GM23248 (cell line): Measurements from ENCODE around the gene NEUROD1. TPM values are rescaled to one million over a fixed set of nuclear protein-coding genes. Genes with fewer than 3 reads are reported as not detected.
"Not testable (repeated sequence)": the region's sequence is repeated elsewhere in the genome, so short reads cannot be mapped to it uniquely, and the experiment has no call there.

ENCODE experiments used
- DNase-seq: peaks from one replicate; pipeline ENCODE4 v3.0.0-alpha.2; 2015
- H2AFZ ChIP-seq: fragments of 200-600 bp; sonication (generic); 2 replicates; pipeline ENCODE4 v1.6.1; 2016; ENCODE audit warnings: antibody characterized with exemption
- H3F3A ChIP-seq: fragments of 200-600 bp; sonication (generic); 2 replicates; pipeline ENCODE4 v1.6.1; 2016; ENCODE audit warnings: mild to moderate bottlenecking, antibody characterized with exemption, mixed run types; ENCODE audit not compliant: insufficient read depth
- H3K27ac ChIP-seq: fragments of 200-600 bp; sonication (generic); 2 replicates; pipeline ENCODE4 v1.5.1; 2016; ENCODE audit warnings: mild to moderate bottlenecking
- H3K27me3 ChIP-seq: fragments of 200-600 bp; sonication (generic); replicated peaks from 2 replicates; pipeline ENCODE4 v1.6.1; 2016; ENCODE audit warnings: mild to moderate bottlenecking; ENCODE audit not compliant: insufficient read depth
- H3K36me3 ChIP-seq: fragments of 200-600 bp; sonication (generic); 2 replicates; pipeline ENCODE4 v1.6.1; 2016; ENCODE audit warnings: low read depth, mild to moderate bottlenecking
- H3K4me1 ChIP-seq: fragments of 200-600 bp; sonication (generic); 2 replicates; pipeline ENCODE4 v1.6.1; 2016; ENCODE audit warnings: mild to moderate bottlenecking; ENCODE audit not compliant: insufficient read depth
- H3K4me2 ChIP-seq: fragments of 200-600 bp; sonication (generic); one replicate; pipeline ENCODE4 v1.6.1; 2016; ENCODE audit warnings: mild to moderate bottlenecking; ENCODE audit not compliant: unreplicated experiment
- H3K4me3 ChIP-seq: fragments of 200-600 bp; sonication (generic); 2 replicates; pipeline ENCODE4 v1.5.1; 2016; ENCODE audit warnings: mild to moderate bottlenecking
- H3K79me2 ChIP-seq: fragments of 200-600 bp; sonication (generic); 2 replicates; pipeline ENCODE4 v1.6.1; 2016; ENCODE audit warnings: mild to moderate bottlenecking; ENCODE audit not compliant: insufficient read depth
- H3K9ac ChIP-seq: fragments of 200-600 bp; sonication (generic); 2 replicates; pipeline ENCODE4 v1.6.1; 2016; ENCODE audit warnings: mild to moderate bottlenecking
- H3K9me2 ChIP-seq: fragments of 200-600 bp; sonication (generic); 2 replicates; pipeline ENCODE4 v1.6.1; 2016; ENCODE audit warnings: mixed run types, mild to moderate bottlenecking, moderate library complexity; ENCODE audit not compliant: insufficient read depth
- H3K9me3 ChIP-seq: fragments of 200-600 bp; sonication (generic); one replicate; pipeline ENCODE4 v1.6.1; 2017; ENCODE audit warnings: low read depth
- H4K20me1 ChIP-seq: fragments of 200-600 bp; sonication (generic); 2 replicates; pipeline ENCODE4 v1.6.0; 2016; ENCODE audit not compliant: insufficient read depth
- EZH2 ChIP-seq: fragments of 200-600 bp; sonication (generic); IDR thresholded peaks from 2 replicates; pipeline ENCODE4 v1.6.1; 2018; ENCODE audit warnings: antibody characterized with exemption, mild to moderate bottlenecking; ENCODE audit not compliant: insufficient read depth, poor library complexity, severe bottlenecking
- EZH2phosphoT487 ChIP-seq: fragments of 200-600 bp; sonication (generic); IDR thresholded peaks from 2 replicates; pipeline ENCODE4 v1.6.1; 2018; ENCODE audit warnings: antibody characterized with exemption, moderate library complexity, mild to moderate bottlenecking, low read depth; ENCODE audit not compliant: insufficient read depth
- WGBS, 2 experiments: methylation state at CpG; one replicate each; pipeline ENCODE4 v1.1.6; 2015 to 2017; ENCODE audit warnings: low lambda C conversion rate in 2 of 2, low coverage in 1 of 2; ENCODE audit errors: missing lambda C conversion rate in 2 of 2; 5-methylcytosine and 5-hydroxymethylcytosine counted together
- in situ Hi-C: fragments of 300-500 bp; cut with MboI; formaldehyde crosslinking; loops from 2 replicates; pipeline ENCODE4 v1.15.0; 2020
- polyA plus RNA-seq: library from polyadenylated mRNA; unstranded; fragments of >200 nt; fragmentation: Nextera tagmentation; extraction: Ambion mirVana; gene quantifications from 2 replicates; pipeline ENCODE4 v1.2.1, GENCODE V29; 2016
- total RNA-seq: library from RNA; depleted of rRNA; stranded (reverse); fragments of >200 nt; shearing (Covaris generic); gene quantifications from 2 replicates; pipeline ENCODE4 v1.2.3, GENCODE V29; 2014

NEUROD1 gene
- total and polyA plus RNA-seq, 2 experiments from 2014 or later, result not detected

- no peak overlapping the region for H3K27ac ChIP-seq
- H3K79me2 ChIP-seq, result no peaks in the 10 kb centered on the region
- H3K27me3 ChIP-seq, result no peaks in the 10 kb centered on the region
- H3K4me2 ChIP-seq, result no peak overlapping the region
- no peaks in the 10 kb centered on the region for H3K36me3 ChIP-seq
- H3K9me2 ChIP-seq, result no peaks in the 10 kb centered on the region
- in situ Hi-C loops, result loop anchor here (10.0 to 25.0 kb wide), 3 partner anchors 140 to 1600 kb away; no protein-coding TSS in a partner anchor
- DNase-seq, result peak; percentile 84
- peak overlapping the region; percentile 55 for H2AFZ ChIP-seq
- no peaks in the 10 kb centered on the region for H4K20me1 ChIP-seq
- WGBS, 2 experiments, result 0 to 1% methylated on average over 2 of the region's 2 CpGs
- H3K4me1 ChIP-seq, result no peaks in the 10 kb centered on the region
- H3K9me3 ChIP-seq, result no peaks in the 10 kb centered on the region
- H3K4me3 ChIP-seq, result no peak overlapping the region
- H3F3A ChIP-seq, result no peaks in the 10 kb centered on the region
- no peak overlapping the region for H3K9ac ChIP-seq
- TF ChIP-seq EZH2phosphoT487 (no peak), EZH2 (no peak)
Observed at GRCh38 chr2:181715033-181715630, 34.8 kb upstream of the NEUROD1 start.

GRCh38 chr2:181711051-181711450 lies 30.7 kb upstream of the NEUROD1 start:
- H3K9me3 ChIP-seq, H3K36me3 ChIP-seq, H3K9ac ChIP-seq, H4K20me1 ChIP-seq, H3K4me2 ChIP-seq, H3K79me2 ChIP-seq, H3K27me3 ChIP-seq, H3K4me3 ChIP-seq, H3F3A ChIP-seq, H3K4me1 ChIP-seq, H2AFZ ChIP-seq, H3K9me2 ChIP-seq, DNase-seq, H3K27ac ChIP-seq: not testable (repeated sequence)
- in situ Hi-C loops, result loop anchor here (10.0 to 25.0 kb wide), 3 partner anchors 136 to 1596 kb away; no protein-coding TSS in a partner anchor

- not testable (repeated sequence) for H3K27me3 ChIP-seq, H3K9me2 ChIP-seq, H3K4me3 ChIP-seq, H2AFZ ChIP-seq, H3K79me2 ChIP-seq, H3K27ac ChIP-seq, H3K4me1 ChIP-seq, H4K20me1 ChIP-seq, H3K9ac ChIP-seq, H3F3A ChIP-seq, H3K9me3 ChIP-seq, DNase-seq, H3K4me2 ChIP-seq, H3K36me3 ChIP-seq
- WGBS, 2 experiments, result 38 to 42% methylated on average over 3 of the region's 3 CpGs
- in situ Hi-C loops, result loop anchor here (25.0 kb wide), 1 partner anchor 615 kb away; no protein-coding TSS in a partner anchor
Observed at GRCh38 chr2:181702519-181702918, 22.2 kb upstream of the NEUROD1 start.

GRCh38 chr2:181698223-181698622 lies 17.9 kb upstream of the NEUROD1 start:
- 33 to 44% methylated on average over 1 of the region's 1 CpG for WGBS, 2 experiments
- no peak for TF ChIP-seq EZH2phosphoT487
- no peak for TF ChIP-seq EZH2
- no peak overlapping the region for H3K4me3 ChIP-seq
- H3K4me2 ChIP-seq, result no peak overlapping the region
- H2AFZ ChIP-seq, result no peak overlapping the region
- in situ Hi-C loops, result no loop called here
- H3K9me3 ChIP-seq, result no peaks in the 10 kb centered on the region
- H3F3A ChIP-seq, result no peaks in the 10 kb centered on the region
- H3K9ac ChIP-seq, result no peak overlapping the region
- no peak overlapping the region for H3K27ac ChIP-seq
- DNase-seq, result no peak
- H3K27me3 ChIP-seq, result peaks cover 14% of the 10 kb centered on the region
- H4K20me1 ChIP-seq, result no peaks in the 10 kb centered on the region
- H3K79me2 ChIP-seq, result no peaks in the 10 kb centered on the region
- no peaks in the 10 kb centered on the region for H3K4me1 ChIP-seq
- H3K9me2 ChIP-seq, result no peaks in the 10 kb centered on the region
- no peaks in the 10 kb centered on the region for H3K36me3 ChIP-seq

- H3K4me1 ChIP-seq, result no peaks in the 10 kb centered on the region
- no peaks in the 10 kb centered on the region for H3F3A ChIP-seq
- no peak overlapping the region for H3K9ac ChIP-seq
- no peak overlapping the region for H3K4me3 ChIP-seq
- TF ChIP-seq EZH2phosphoT487, result no peak
- no peak for TF ChIP-seq EZH2
- no peak overlapping the region for H3K4me2 ChIP-seq
- in situ Hi-C loops, result no loop called here
- no peak overlapping the region for H3K27ac ChIP-seq
- H3K79me2 ChIP-seq, result no peaks in the 10 kb centered on the region
- no peaks in the 10 kb centered on the region for H3K36me3 ChIP-seq
- H3K27me3 ChIP-seq, result peaks cover 14% of the 10 kb centered on the region
- H4K20me1 ChIP-seq, result no peaks in the 10 kb centered on the region
- H2AFZ ChIP-seq, result no peak overlapping the region
- H3K9me3 ChIP-seq, result no peaks in the 10 kb centered on the region
- no peaks in the 10 kb centered on the region; the same call in 1 of the 2 replicates for H3K9me2 ChIP-seq
- WGBS, 2 experiments, result 68 to 82% methylated on average over 1 of the region's 1 CpG
- no peak for DNase-seq
Observed at GRCh38 chr2:181697571-181697970, 17.3 kb upstream of the NEUROD1 start.
